ENCODE results near the gene LRCH4. TPM values are rescaled to one million over a fixed set of nuclear protein-coding genes. Genes with fewer than 3 reads are reported as not detected.

The LRCH4 gene
- total and polyA plus RNA-seq, 9 of the 15 experiments (the other 6 are each of a cell fraction or from before 2014, with no cell fraction given), result 0.06 to 63.3 (median 15.0) TPM

DNA sequence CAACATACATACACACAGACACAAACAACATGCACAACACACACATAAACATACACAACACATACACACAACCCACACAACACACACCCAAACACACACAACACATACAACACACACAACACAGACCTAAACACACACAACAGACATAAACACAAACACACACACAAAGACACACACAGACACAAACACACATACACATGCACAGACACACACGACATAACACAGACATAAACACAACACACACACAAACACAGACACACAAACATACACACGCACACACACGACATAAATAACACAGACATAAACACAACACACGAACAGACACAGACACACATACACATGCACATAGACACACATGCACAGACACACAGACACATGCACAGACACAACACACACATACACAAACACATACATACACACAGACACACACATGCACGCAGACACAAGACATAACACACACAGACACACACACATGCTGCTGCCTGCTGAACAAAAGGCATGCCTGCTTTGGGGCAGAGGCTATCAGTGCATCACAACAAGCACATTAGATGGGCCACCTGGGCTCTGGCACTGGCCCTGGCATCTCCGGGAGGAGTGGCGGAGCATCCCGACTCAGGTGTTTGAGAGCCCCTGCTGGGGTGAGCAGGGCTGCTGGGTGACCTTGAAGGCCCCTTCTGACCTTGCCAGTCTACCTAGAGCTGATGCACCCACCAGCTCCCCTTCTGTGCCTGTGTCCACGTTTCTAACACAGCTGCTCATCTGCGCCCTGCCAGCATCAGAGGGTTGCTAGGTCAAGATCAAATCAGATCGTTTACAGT lies 5.3 kb downstream of the LRCH4 start:
- Histone ChIP-seq H3K9ac (ENCODE audit: insufficient read depth in 1 of 2, low read depth in 2 of 2, low read length in 2 of 2) (no peak overlapping the region), H3K9me3 (replicated peaks; ENCODE audit: control insufficient read depth, insufficient read depth, low read depth, low read length) (no peaks in the 10 kb centered on the region), H3K36me3 (ENCODE audit: control insufficient read depth, insufficient read depth, low read length) (peaks cover 83% of the 10 kb centered on the region), H3K4me3 (no peak overlapping the region), H4K20me1 (replicated peaks; ENCODE audit: control insufficient read depth, insufficient read depth, low read length) (peaks cover 24% of the 10 kb centered on the region), H3K9me1 (ENCODE audit: control insufficient read depth, insufficient read depth, low read length) (peaks cover 12% of the 10 kb centered on the region), H3K27ac (ENCODE audit: extremely low read depth, low read depth, low read length) (peak overlapping the region; percentile 6; the same call in 1 of the 3 replicates), H3K4me1 (replicated peaks in 1 of 2; ENCODE audit: control insufficient read depth in 2 of 2, insufficient read depth in 2 of 2, low read length in 2 of 2) (peaks cover 26 to 64% of the 10 kb centered on the region in 2 experiments), H3K79me2 (ENCODE audit: control insufficient read depth, insufficient read depth, low read length) (peaks cover 29% of the 10 kb centered on the region), H2AFZ (ENCODE audit: low read depth, low read length) (no peak overlapping the region), H3K27me3 (ENCODE audit: control insufficient read depth in 2 of 2, insufficient read depth in 2 of 2, low read length in 2 of 2) (no peaks in the 10 kb centered on the region), H3K4me2 (ENCODE audit: insufficient read depth, low read length) (no peak overlapping the region)
- intact Hi-C loops (cut with micrococcal nuclease) (no loop called here), in situ Hi-C loops (cut with MboI) (no loop called here)
- DNase-seq (ENCODE audit: extremely low read depth in 1 of 4, low spot score in 3 of 4), result no peak
- FAIRE-seq, result peak; percentile 91
- no peak for ATAC-seq
- BruUV-seq (replicated peaks), result no TSS peak
- ChIA-PET POLR2A (interaction anchor here (0.6 to 2.2 kb wide), 4 partner anchors 9 to 106 kb away, joined by 3 to 9 read pairs (median 4); no protein-coding TSS in a partner anchor), CTCF (ENCODE audit: low intra/inter-chr PET ratio) (no interaction called here)
- 80% methylated on average over 11 of the region's 11 CpGs for WGBS (ENCODE audit: insufficient coverage, low coverage, missing lambda C conversion rate)
- TF ChIP-seq, protein P1, sequence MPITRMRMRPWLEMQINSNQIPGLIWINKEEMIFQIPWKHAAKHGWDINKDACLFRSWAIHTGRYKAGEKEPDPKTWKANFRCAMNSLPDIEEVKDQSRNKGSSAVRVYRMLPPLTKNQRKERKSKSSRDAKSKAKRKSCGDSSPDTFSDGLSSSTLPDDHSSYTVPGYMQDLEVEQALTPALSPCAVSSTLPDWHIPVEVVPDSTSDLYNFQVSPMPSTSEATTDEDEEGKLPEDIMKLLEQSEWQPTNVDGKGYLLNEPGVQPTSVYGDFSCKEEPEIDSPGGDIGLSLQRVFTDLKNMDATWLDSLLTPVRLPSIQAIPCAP (CRISPR knock-in tag; IDR thresholded peaks at IDR 0.05; ENCODE audit: borderline replicate concordance), result no peak
- TF ChIP-seq MLLT1 (IDR thresholded peaks at IDR 0.05), result peak; percentile 73 to 85; a peak in 2 of 4 replicates
- 0 out of 2 replicates have a peak, but pooled peaks have one; percentile 58 for TF ChIP-seq FOXP1 (CRISPR knock-in tag; IDR thresholded peaks at IDR 0.05)
- 0 out of 4 replicates have a peak, but pooled peaks of 1 of the 2 experiments have one; percentile 31 for TF ChIP-seq ARNT (IDR thresholded peaks at IDR 0.05)
- TF ChIP-seq MEF2D (tag; conservative IDR thresholded peaks at IDR 0.05; ENCODE audit: low read depth), result no peak
- peak in 1 of 2 experiments; percentile 72; a peak in 1 of 4 replicates for TF ChIP-seq TRIM24 (IDR thresholded peaks at IDR 0.05)
- TF ChIP-seq ZNF41 (CRISPR knock-in tag; conservative IDR thresholded peaks at IDR 0.05), result no peak
- TF ChIP-seq SP1 (CRISPR knock-in tag; IDR thresholded peaks at IDR 0.05), result no peak
- TF ChIP-seq ARID2 (IDR thresholded peaks at IDR 0.05), result 0 out of 2 replicates have a peak, but pooled peaks have one; percentile 19
- TF ChIP-seq ZNF609 (CRISPR knock-in tag; IDR thresholded peaks at IDR 0.05; ENCODE audit: borderline replicate concordance), result 0 out of 2 replicates have a peak, but pooled peaks have one; percentile 29
- peak; percentile 73 for TF ChIP-seq POLR2B (IDR thresholded peaks at IDR 0.05; ENCODE audit: low read depth, partially characterized antibody)
- peak; percentile 74; the same call in 1 of the 2 replicates for TF ChIP-seq HLTF (IDR thresholded peaks at IDR 0.05)
- TF ChIP-seq, protein P2, sequence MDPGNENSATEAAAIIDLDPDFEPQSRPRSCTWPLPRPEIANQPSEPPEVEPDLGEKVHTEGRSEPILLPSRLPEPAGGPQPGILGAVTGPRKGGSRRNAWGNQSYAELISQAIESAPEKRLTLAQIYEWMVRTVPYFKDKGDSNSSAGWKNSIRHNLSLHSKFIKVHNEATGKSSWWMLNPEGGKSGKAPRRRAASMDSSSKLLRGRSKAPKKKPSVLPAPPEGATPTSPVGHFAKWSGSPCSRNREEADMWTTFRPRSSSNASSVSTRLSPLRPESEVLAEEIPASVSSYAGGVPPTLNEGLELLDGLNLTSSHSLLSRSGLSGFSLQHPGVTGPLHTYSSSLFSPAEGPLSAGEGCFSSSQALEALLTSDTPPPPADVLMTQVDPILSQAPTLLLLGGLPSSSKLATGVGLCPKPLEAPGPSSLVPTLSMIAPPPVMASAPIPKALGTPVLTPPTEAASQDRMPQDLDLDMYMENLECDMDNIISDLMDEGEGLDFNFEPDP (CRISPR knock-in tag; IDR thresholded peaks at IDR 0.05), result no peak

Measured in K562 (cell line).